Duodenal mucosa (tissue), 2 donors: ENCODE data around the gene C17orf100.

ENCODE experiments used
- H3K27ac ChIP-seq: one replicate; pipeline ENCODE4 v1.7.0; 2013; ENCODE audit warnings: low read depth, low read length
- H3K27me3 ChIP-seq, 2 donors: one replicate each; pipeline ENCODE4 v1.7.0; 2013; ENCODE audit warnings: low read length in 2 of 2, control low read depth in 1 of 2; ENCODE audit not compliant: insufficient read depth in 2 of 2, control insufficient read depth in 1 of 2
- H3K36me3 ChIP-seq, 2 donors: one replicate each; pipeline ENCODE4 v1.7.0; 2013; ENCODE audit warnings: low read length in 2 of 2, control low read depth in 1 of 2; ENCODE audit not compliant: insufficient read depth in 2 of 2, control insufficient read depth in 1 of 2
- H3K4me1 ChIP-seq, 2 donors: one replicate each; pipeline ENCODE4 v1.7.0; 2013; ENCODE audit warnings: low read length in 2 of 2, control low read depth in 1 of 2; ENCODE audit not compliant: insufficient read depth in 2 of 2, control insufficient read depth in 1 of 2
- H3K4me3 ChIP-seq, 2 donors: one replicate each; pipeline ENCODE4 v1.7.0; 2013; ENCODE audit warnings: low read length in 2 of 2, low read depth in 1 of 2
- H3K9ac ChIP-seq, 2 donors: one replicate each; pipeline ENCODE4 v1.7.0; 2013; ENCODE audit warnings: low read length in 2 of 2, low read depth in 1 of 2
- H3K9me3 ChIP-seq, 2 donors: one replicate each; pipeline ENCODE4 v1.7.0; 2013; ENCODE audit warnings: low read length in 2 of 2, control low read depth in 1 of 2; ENCODE audit not compliant: control insufficient read depth in 1 of 2

C17orf100 gene

GRCh38 chr17:6677946-6678345 lies 26.4 kb downstream of the C17orf100 start:
- no peak overlapping the region for H3K27ac ChIP-seq
- no peaks in the 10 kb centered on the region for H3K36me3 ChIP-seq
- no peaks in the 10 kb centered on the region for H3K4me1 ChIP-seq
- no peaks in the 10 kb centered on the region for H3K9me3 ChIP-seq
- H3K9ac ChIP-seq: no peak overlapping the region
- H3K4me3 ChIP-seq: no peak overlapping the region
- H3K27me3 ChIP-seq: peaks cover 0 to 6% of the 10 kb centered on the region in 2 donors

DNA sequence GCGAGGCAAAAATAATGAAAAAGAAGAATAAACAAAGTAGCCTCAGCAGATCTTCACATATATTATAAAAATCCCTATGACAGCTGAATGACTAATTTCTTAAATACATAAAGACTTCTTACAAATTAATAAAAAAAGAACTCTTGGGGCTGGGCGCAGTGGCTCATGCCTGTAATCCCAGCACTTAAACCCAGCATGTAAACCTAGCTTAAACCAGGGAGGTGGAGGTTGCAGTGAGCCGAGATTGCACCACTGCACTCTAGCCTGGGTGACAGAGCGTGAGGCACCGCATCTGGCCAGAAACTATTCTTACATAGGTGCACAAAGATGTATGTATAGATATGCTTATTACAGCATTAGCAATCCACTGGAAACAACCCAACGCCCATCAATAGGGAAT lies 27.7 kb downstream of the C17orf100 start:
- no peak overlapping the region for H3K9ac ChIP-seq
- H3K27me3 ChIP-seq: peaks cover 0 to 6% of the 10 kb centered on the region in 2 donors
- no peaks in the 10 kb centered on the region for H3K4me1 ChIP-seq
- H3K9me3 ChIP-seq: no peaks in the 10 kb centered on the region
- H3K4me3 ChIP-seq: no peak overlapping the region
- H3K36me3 ChIP-seq: no peaks in the 10 kb centered on the region
- no peak overlapping the region for H3K27ac ChIP-seq

- no peaks in the 10 kb centered on the region for H3K36me3 ChIP-seq
- H3K27me3 ChIP-seq: peaks cover 0 to 6% of the 10 kb centered on the region in 2 donors
- H3K9ac ChIP-seq: no peak overlapping the region
- H3K4me3 ChIP-seq: no peak overlapping the region
- H3K27ac ChIP-seq: no peak overlapping the region
- no peaks in the 10 kb centered on the region for H3K4me1 ChIP-seq
- no peaks in the 10 kb centered on the region for H3K9me3 ChIP-seq
These were observed 29.6 kb downstream of the C17orf100 start for GRCh38 chr17:6681176-6681575.

GRCh38 chr17:6681671-6682070 lies 30.1 kb downstream of the C17orf100 start:
- H3K4me3 ChIP-seq: no peak overlapping the region
- H3K27ac ChIP-seq: no peak overlapping the region
- H3K36me3 ChIP-seq: no peaks in the 10 kb centered on the region
- H3K9ac ChIP-seq: no peak overlapping the region
- peaks cover 0 to 6% of the 10 kb centered on the region in 2 donors for H3K27me3 ChIP-seq
- H3K9me3 ChIP-seq: no peaks in the 10 kb centered on the region
- H3K4me1 ChIP-seq: no peaks in the 10 kb centered on the region

GRCh38 chr17:6682339-6682738 lies 30.8 kb downstream of the C17orf100 start:
- Histone ChIP-seq H3K27me3 (peaks cover 0 to 6% of the 10 kb centered on the region in 2 donors), H3K36me3 (no peaks in the 10 kb centered on the region), H3K9ac (no peak overlapping the region), H3K27ac (no peak overlapping the region), H3K4me3 (no peak overlapping the region), H3K9me3 (no peaks in the 10 kb centered on the region), H3K4me1 (no peaks in the 10 kb centered on the region)

DNA sequence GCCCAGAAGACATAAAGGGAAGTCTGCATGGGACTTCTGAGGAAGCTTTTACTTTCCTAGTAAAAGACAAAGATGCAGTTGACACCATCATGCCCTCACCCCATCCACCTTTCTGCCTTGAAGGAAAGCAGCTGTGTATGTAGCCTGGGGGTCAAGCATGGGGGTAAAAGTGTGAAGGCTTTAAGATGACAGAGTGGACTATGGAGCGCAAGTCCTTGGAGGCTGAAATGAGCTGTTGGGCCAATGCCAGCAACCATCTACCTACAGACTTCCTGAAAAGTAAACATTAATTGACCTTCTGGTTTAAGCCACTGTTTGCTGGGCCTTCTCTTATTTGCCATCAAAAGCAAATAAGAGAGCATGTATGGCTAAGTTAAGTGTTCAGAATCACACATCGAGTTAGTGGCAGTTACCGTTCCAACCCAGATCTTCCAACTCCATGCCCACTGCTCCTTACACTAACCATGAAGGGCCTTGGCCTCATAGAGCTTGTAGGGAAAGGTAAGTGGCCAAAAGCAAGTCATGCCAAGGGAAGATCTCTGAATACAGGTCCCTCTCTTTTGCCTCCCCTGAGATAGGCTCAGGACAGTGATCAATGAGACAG lies 31.6 kb downstream of the C17orf100 start:
- H3K9me3 ChIP-seq: no peaks in the 10 kb centered on the region
- H3K27ac ChIP-seq: no peak overlapping the region
- no peaks in the 10 kb centered on the region for H3K36me3 ChIP-seq
- H3K27me3 ChIP-seq: peaks cover 0 to 6% of the 10 kb centered on the region in 2 donors
- H3K4me3 ChIP-seq: no peak overlapping the region
- H3K4me1 ChIP-seq: no peaks in the 10 kb centered on the region
- no peak overlapping the region for H3K9ac ChIP-seq

- no peaks in the 10 kb centered on the region for H3K4me1 ChIP-seq
- no peak overlapping the region for H3K9ac ChIP-seq
- H3K36me3 ChIP-seq: no peaks in the 10 kb centered on the region
- H3K27me3 ChIP-seq: no peaks in the 10 kb centered on the region
- no peak overlapping the region for H3K4me3 ChIP-seq
- H3K27ac ChIP-seq: no peak overlapping the region
- no peaks in the 10 kb centered on the region for H3K9me3 ChIP-seq
These were observed 32.3 kb downstream of the C17orf100 start for GRCh38 chr17:6683730-6684459.

GRCh38 chr17:6684460-6684783 lies 32.9 kb downstream of the C17orf100 start:
- Histone ChIP-seq H3K9me3 (no peaks in the 10 kb centered on the region), H3K4me3 (no peak overlapping the region), H3K36me3 (no peaks in the 10 kb centered on the region), H3K27ac (no peak overlapping the region), H3K4me1 (no peaks in the 10 kb centered on the region), H3K9ac (no peak overlapping the region), H3K27me3 (no peaks in the 10 kb centered on the region)

DNA sequence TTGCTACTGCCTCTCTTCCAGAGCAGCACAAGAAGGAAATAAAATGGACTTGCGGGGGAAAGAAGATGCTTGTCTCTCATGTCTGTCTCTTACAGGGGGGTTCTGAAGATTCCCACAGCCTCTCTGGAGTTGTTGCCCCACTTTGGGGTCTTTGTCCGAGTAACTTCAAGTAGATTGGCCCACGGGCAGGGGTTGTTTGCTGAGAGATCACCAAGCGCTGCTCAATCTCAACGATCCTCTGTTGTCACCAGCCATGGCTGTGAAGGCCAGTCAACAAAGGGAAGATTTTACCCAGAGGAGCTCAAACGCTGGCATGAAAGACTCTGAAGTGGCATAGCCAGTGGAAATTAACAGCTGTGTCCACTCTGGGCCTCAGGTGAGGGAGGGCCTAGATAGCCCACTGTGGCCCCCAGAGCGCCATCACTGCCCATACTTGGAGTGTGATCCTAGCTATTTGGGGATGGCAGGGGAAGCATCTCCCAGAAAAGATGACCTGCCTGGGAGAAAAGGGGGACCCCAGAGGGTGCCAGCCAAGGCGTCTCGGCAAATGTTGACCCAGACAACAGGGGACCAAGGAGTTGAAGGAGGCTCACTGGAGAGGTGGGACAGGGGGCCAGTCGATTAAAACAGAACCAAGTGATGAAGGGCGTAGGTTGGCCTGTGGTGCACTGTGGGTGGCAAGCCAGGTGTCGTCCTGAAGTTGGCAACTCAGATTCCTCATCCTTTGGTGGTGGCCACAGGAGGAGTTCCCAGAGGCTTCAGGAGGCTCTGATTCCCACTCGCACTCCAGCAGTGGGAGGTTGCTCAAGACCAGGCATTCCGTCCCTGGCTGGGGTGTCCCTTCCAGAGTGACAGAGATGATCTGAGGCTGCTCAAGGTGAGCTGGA lies 33.6 kb downstream of the C17orf100 start:
- Histone ChIP-seq H3K9me3 (no peaks in the 10 kb centered on the region), H3K27ac (no peak overlapping the region), H3K9ac (no peak overlapping the region), H3K27me3 (peaks cover 0 to under 1% of the 10 kb centered on the region in 2 donors), H3K4me1 (no peaks in the 10 kb centered on the region), H3K4me3 (no peak overlapping the region), H3K36me3 (no peaks in the 10 kb centered on the region)

GRCh38 chr17:6686026-6686425 lies 34.5 kb downstream of the C17orf100 start:
- H3K4me1 ChIP-seq: no peaks in the 10 kb centered on the region
- no peak overlapping the region for H3K9ac ChIP-seq
- no peak overlapping the region for H3K4me3 ChIP-seq
- no peaks in the 10 kb centered on the region for H3K9me3 ChIP-seq
- H3K27ac ChIP-seq: no peak overlapping the region
- peaks cover 0 to 2% of the 10 kb centered on the region in 2 donors for H3K27me3 ChIP-seq
- no peaks in the 10 kb centered on the region for H3K36me3 ChIP-seq
